DMS79 (cell line): ENCODE results near the gene IQCN.

ENCODE experiments used
- DNase-seq: peaks from one replicate; lab custom pipeline; 2025; lab: John Stamatoyannopoulos, UW

The IQCN gene

GRCh38 chr19:18274219-18274780, at the start of gene IQCN:
IQCN (minus strand) TSS chr19:18274452; CDS start chr19:18269478, 4,974 bp downstream.
- no peak for DNase-seq

GRCh38 chr19:18322759-18323460, 48.7 kb upstream of the IQCN start, which contains the start of gene LSM4:
LSM4 (minus strand) TSS chr19:18323076; CDS start chr19:18323020, 56 bp downstream.
- peak; percentile 96 for DNase-seq

- DNase-seq = peak; percentile 19
Measured at GRCh38 chr19:18322318-18322758, 48.1 kb upstream of the IQCN start.

GRCh38 chr19:18321734-18322102, 47.5 kb upstream of the IQCN start:
- peak; percentile 33 for DNase-seq

DNA sequence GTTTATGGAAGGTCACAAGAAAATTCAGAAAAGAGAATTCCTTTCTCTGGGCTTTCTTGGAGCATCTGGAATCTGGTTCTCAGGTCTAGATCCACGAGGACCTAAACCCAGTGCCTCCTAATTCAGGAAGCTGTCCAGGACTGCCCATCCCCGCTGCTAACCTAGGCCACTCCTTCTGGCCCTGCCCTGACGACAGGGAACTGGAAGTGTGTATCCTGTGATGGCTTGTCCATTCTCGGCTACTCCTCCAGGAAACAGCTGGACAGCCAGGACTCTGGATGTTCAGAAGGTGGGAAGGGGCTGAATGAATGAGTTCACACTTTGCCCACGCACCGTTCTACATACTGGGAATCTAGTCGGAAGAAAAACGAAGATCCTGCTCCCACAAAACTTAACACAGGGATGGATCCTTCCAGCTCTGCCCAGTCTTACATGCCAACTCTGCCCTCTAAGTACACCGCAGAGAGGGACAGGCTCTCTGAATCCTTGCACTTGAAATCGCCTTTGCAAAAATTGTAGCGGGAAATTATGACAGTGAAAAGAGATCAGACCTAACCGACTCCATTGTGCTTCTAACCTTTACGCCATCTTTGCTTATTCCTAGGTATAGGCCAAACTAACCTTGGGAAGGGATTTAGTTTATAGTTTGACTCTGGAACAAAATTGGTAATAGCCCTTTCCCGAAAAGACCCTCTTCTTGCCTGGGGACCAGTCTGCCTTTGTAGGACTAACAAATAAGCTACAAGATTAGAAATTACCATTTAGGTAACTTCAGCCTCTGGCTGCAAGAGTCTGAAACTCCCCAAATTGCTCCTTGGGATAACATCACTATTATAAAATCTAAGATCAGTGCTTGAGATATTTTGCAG, 46.8 kb upstream of the IQCN start:
- DNase-seq = no peak

GRCh38 chr19:18319591-18320135, 45.4 kb upstream of the IQCN start:
- DNase-seq = no peak

DNA sequence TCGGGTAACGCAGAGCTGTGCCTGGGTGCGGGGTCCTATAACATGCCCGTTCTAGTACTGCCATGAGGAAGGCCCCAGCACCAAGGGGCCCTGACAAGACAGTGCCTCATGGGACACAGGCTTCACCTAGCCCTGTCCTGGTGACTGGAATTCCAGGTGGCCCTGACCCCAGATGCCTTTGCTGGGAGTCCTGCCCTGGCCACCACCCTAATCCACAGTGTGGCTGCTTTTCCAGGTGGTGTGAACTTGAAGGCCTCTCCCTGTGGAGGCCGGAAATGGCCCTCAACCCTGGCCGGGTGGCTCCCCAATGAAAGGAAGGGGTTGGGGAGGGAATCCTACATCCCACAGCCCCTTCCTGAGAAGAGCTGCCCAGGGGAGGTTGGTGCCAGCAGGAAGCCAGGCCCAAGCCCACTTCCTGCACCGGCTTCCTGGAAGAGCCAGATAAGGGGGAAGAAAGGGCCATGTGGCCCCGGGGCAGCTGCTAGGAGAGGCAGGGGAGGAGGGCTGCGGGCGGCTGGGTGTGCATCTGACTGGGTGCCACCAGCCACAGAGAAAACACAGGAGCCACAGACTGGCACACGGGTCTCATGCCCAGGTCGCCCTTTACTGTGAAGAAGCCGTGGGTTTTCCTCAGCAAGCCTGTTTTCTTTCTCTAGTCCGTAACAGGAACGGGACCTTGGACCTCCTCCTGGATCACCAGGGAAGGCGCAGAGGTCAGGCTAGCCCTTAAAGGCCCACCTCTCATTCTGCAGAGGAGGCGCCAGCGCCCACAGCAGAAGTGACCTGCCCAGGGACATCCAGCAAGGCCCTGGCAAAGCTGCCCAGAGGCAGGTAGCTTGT, 43.9 kb upstream of the IQCN start:
- DNase-seq = no peak

DNA sequence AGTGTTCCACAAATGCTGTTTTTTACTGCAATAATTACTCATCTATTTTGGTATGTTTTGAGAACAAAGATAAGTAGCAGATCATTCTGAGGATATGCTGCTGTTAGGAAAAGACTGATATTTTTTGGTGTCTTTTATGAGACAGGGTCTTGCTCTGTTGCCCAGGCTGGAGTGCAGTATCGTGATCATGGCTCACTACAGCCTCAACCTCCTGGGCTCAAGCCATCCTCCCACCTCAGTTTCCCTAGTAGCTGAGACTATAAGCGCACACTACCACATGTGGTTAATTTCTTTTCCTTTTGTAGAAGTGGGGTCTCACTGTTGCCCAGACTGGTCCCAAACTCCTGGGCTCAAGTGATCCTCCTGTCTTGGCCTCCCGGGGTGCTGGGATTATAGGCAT, 39.1 kb upstream of the IQCN start:
- DNase-seq = no peak

DNA sequence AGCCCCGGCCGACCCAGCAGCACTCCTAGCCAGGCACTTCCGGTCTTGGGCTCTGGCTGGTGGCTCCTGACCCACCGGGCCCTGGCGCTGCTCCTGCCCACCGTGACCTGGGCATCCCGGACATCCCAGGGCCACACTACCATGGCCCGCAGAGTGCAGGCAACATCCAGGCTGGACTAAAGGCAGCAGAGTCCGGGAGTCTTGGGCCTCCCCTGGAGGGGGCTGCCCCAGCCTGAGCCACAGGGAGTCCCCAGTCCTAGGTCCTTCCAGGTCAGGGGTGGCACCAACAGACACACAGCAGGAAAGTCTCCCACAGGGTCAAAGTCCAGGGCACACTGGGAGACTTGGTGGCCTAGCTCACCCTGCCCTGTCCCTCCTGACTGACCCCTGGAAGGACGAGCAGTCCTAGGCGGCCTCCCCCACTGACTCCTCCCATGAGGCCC, 37.9 kb upstream of the IQCN start:
- no peak for DNase-seq

DNA sequence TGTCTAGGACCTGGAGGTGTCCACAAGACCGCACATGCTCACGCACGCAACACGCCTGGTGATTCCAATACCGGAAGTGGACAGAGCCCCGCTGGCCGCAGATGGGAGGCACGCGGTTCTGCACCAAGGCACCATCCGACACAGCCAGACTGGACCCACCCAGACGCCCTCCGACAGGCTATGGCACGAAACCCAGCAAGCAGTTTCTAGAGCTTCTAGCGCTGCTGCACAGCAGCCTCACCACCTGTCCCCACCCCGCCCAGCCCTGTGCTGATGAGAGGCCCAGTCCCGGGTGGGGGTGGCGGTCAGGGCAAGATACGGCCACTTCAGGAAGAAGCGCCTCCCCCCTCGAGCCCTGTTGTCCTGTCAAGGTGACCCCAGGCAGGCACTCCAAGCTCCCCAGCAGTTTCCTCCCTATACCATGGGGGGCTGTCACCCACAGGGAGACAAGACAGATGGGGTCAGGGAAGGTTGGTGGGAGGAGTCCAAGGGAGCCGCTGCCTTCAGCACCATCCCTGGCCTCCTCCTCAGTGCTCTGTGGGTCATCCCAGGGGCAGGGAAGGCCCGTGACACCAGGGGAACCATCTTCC, 37.3 kb upstream of the IQCN start:
- no peak for DNase-seq

- no peak for DNase-seq
Measured at GRCh38 chr19:18310966-18311365, 36.7 kb upstream of the IQCN start.

- no peak for DNase-seq
Measured at GRCh38 chr19:18310118-18310909, 36.1 kb upstream of the IQCN start.

GRCh38 chr19:18309525-18310064, 35.3 kb upstream of the IQCN start:
- no peak for DNase-seq

GRCh38 chr19:18308948-18309325, 34.7 kb upstream of the IQCN start:
- DNase-seq = no peak

DNA sequence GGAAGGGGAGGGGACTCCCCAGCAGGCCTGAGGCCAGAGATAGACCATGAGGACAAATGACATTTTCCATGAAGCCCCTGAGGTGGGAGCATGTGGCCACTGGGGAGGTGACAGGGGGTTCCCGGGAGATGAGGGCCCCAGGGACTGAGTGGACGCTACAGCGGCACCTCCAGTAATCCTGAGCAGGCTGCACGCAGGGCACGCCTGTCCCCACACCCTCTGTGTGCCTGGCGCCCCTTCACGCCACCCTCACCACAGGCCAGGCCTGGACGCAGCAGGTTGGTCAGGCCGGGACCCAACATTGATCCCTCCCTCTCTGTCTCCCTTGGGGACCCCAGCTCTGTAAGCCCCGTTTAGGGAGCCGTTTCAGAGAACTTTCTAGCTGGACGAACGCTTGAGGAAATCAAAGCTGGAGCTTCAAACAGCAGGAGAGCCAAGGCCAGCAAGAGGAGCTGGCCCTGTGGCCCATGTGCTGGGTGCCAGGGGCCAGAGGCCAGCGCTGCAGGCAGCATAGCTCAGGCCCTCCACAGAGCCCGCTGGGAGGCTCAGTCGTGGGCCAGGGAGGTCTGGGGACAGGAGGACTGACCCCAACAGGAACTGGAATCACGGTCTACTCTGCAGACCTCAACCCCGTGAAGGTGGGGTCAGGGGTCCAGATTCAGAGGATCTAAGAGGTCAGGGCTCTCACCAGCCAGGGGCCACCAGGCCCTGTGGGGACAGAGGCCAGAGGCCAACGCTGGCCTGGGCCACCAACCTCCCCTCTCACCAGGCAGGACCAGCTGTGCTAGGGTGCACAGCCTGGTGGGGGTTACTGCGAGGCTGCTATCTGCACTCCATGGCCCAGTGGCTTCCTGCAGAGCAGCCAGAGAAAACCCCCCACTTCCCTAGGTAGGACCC, 34.0 kb upstream of the IQCN start:
- no peak for DNase-seq

- no peak for DNase-seq
Measured at GRCh38 chr19:18307271-18307681, 33.0 kb upstream of the IQCN start.

- DNase-seq = no peak
Measured at GRCh38 chr19:18306888-18307260, 32.6 kb upstream of the IQCN start.

- DNase-seq = no peak
Measured at GRCh38 chr19:18306209-18306887, 32.1 kb upstream of the IQCN start.
